ENCODE data around the gene FBXL5.
A peak's percentile ranks its signal among the peaks of the same experiment; 100 is the strongest.

The FBXL5 gene

DNA sequence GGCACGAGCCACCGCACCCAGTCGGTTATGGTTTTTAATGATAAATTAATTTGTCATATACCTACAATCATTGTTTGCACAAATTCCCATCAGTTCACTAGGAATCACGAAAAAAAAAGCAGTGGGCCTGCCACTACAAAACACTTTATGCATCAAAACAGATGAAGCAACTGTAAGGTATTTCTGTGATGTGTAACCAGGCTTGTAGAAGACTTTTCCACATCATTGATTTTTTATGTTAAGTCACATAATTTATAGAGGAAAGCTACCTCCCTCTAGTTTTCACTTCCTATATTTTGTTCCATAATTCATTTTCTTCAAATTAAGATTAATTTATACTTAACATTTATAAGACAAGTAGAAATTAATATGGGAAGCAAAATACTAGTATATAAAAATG lies 19.8 kb upstream of the FBXL5 start:
- no peaks in the 10 kb centered on the region for H3K9me3 ChIP-seq (ENCODE audit: control insufficient read depth, low read length)
- H2AFZ ChIP-seq (ENCODE audit: low read depth, low read length): no peak overlapping the region
- no peak overlapping the region for H3K9ac ChIP-seq (ENCODE audit: low read length)
- no peak overlapping the region for H3K4me2 ChIP-seq (ENCODE audit: low read length, poor library complexity, severe bottlenecking)
- no peak overlapping the region for H2AK5ac ChIP-seq (ENCODE audit: low read length, severe bottlenecking)
- no peak overlapping the region for H2BK12ac ChIP-seq (ENCODE audit: low read length in 2 of 2)
- no peak overlapping the region for H3K23ac ChIP-seq (ENCODE audit: low read length in 2 of 2)
- no peak overlapping the region for H3K4me3 ChIP-seq (ENCODE audit: insufficient read depth in 1 of 2, low read depth in 1 of 2, low read length in 2 of 2)
- no peaks in the 10 kb centered on the region for H3K4me1 ChIP-seq (ENCODE audit: control insufficient read depth, insufficient read depth, low read depth, low read length)
- H3K79me1 ChIP-seq (replicated peaks; ENCODE audit: low read length, poor library complexity, severe bottlenecking): peaks cover 4% of the 10 kb centered on the region
- DNase-seq: no peak
- H3K18ac ChIP-seq (ENCODE audit: low read depth in 1 of 2, low read length in 2 of 2): no peak overlapping the region
- WGBS: 100% methylated on average over 1 of the region's 4 CpGs
- no peak overlapping the region for H4K91ac ChIP-seq (ENCODE audit: low read length)
- no peak overlapping the region for H4K8ac ChIP-seq (ENCODE audit: low read length)
- H2BK120ac ChIP-seq (ENCODE audit: low read depth, low read length): no peak overlapping the region
- no peak overlapping the region for H2BK5ac ChIP-seq (ENCODE audit: low read depth, low read length, poor library complexity, severe bottlenecking)
- no peaks in the 10 kb centered on the region for H3K27me3 ChIP-seq (ENCODE audit: control insufficient read depth in 1 of 2, insufficient read depth in 1 of 2, low read length in 2 of 2)
- H3K14ac ChIP-seq (ENCODE audit: low read length in 2 of 2): no peak overlapping the region
- no peak overlapping the region for H3K27ac ChIP-seq (ENCODE audit: low read length, poor library complexity, severe bottlenecking)
- H3K4ac ChIP-seq (ENCODE audit: low read depth in 1 of 2, low read length in 2 of 2): no peak overlapping the region
- H2BK15ac ChIP-seq (ENCODE audit: low read depth, poor library complexity, severe bottlenecking): no peak overlapping the region
- peaks cover 0 to 4% of the 10 kb centered on the region in 2 experiments for H3K36me3 ChIP-seq (ENCODE audit: control insufficient read depth in 1 of 2, insufficient read depth in 2 of 2, low read depth in 1 of 2, low read length in 2 of 2)

DNA sequence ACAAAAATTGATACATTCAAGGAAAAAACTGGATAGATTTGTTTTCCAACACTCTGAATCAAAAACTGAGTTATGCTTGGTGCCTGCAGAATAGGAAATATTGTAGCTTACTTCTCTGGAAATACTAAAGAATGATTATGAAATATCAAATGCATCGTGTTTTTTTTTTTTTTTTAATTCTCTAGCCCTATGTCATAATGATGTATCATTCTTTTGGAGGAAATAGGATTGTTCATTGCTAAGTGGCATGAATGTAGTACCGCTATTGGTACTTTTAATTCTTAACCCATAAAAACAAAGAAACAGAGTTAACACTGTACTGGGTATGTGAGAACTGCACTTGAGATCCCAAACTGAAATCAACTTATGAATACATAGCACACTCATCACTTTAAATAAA lies 18.9 kb upstream of the FBXL5 start:
- Histone ChIP-seq H2AK5ac (ENCODE audit: low read length, severe bottlenecking) (no peak overlapping the region), H3K79me1 (replicated peaks; ENCODE audit: low read length, poor library complexity, severe bottlenecking) (peaks cover 4% of the 10 kb centered on the region), H3K4ac (ENCODE audit: low read depth in 1 of 2, low read length in 2 of 2) (no peak overlapping the region), H4K91ac (ENCODE audit: low read length) (no peak overlapping the region), H3K4me1 (ENCODE audit: control insufficient read depth, insufficient read depth, low read depth, low read length) (no peaks in the 10 kb centered on the region), H2AFZ (ENCODE audit: low read depth, low read length) (no peak overlapping the region), H3K9ac (ENCODE audit: low read length) (no peak overlapping the region), H2BK120ac (ENCODE audit: low read depth, low read length) (no peak overlapping the region), H3K27me3 (ENCODE audit: control insufficient read depth in 1 of 2, insufficient read depth in 1 of 2, low read length in 2 of 2) (no peaks in the 10 kb centered on the region), H4K8ac (ENCODE audit: low read length) (no peak overlapping the region), H3K23ac (ENCODE audit: low read length in 2 of 2) (no peak overlapping the region), H3K4me3 (ENCODE audit: insufficient read depth in 1 of 2, low read depth in 1 of 2, low read length in 2 of 2) (no peak overlapping the region), H3K36me3 (ENCODE audit: control insufficient read depth in 1 of 2, insufficient read depth in 2 of 2, low read depth in 1 of 2, low read length in 2 of 2) (peaks cover 0 to 4% of the 10 kb centered on the region in 2 experiments), H3K27ac (ENCODE audit: low read length, poor library complexity, severe bottlenecking) (no peak overlapping the region), H2BK5ac (ENCODE audit: low read depth, low read length, poor library complexity, severe bottlenecking) (no peak overlapping the region), H2BK15ac (ENCODE audit: low read depth, poor library complexity, severe bottlenecking) (no peak overlapping the region), H3K18ac (ENCODE audit: low read depth in 1 of 2, low read length in 2 of 2) (no peak overlapping the region), H3K14ac (ENCODE audit: low read length in 2 of 2) (no peak overlapping the region), H3K4me2 (ENCODE audit: low read length, poor library complexity, severe bottlenecking) (no peak overlapping the region), H3K9me3 (ENCODE audit: control insufficient read depth, low read length) (no peaks in the 10 kb centered on the region), H2BK12ac (ENCODE audit: low read length in 2 of 2) (no peak overlapping the region)
- WGBS: no CpG with 5 or more reads among the region's 2 CpGs
- DNase-seq: no peak

DNA sequence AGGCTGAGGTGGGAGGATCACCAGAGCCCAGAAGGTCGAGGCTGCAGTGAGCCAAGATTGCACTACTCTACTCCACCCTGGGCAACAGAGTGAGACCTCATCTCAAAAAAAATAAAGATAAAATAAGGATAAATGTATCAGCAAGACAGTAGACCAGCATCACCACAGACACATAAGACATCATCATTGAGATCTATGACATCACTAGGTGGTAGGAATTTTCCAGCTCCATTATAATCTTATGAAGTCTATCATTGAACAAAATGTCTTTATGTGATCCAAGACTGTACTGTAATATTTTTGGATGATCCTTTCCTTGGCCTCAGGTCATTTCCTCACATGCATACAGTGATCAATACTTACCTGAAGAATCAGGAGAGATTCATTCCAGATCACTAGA lies 18.2 kb upstream of the FBXL5 start:
- Histone ChIP-seq H4K91ac (ENCODE audit: low read length) (no peak overlapping the region), H2BK120ac (ENCODE audit: low read depth, low read length) (no peak overlapping the region), H3K4me3 (ENCODE audit: insufficient read depth in 1 of 2, low read depth in 1 of 2, low read length in 2 of 2) (no peak overlapping the region), H3K79me1 (replicated peaks; ENCODE audit: low read length, poor library complexity, severe bottlenecking) (peaks cover 4% of the 10 kb centered on the region), H3K27ac (ENCODE audit: low read length, poor library complexity, severe bottlenecking) (no peak overlapping the region), H4K8ac (ENCODE audit: low read length) (no peak overlapping the region), H3K23ac (ENCODE audit: low read length in 2 of 2) (no peak overlapping the region), H2AFZ (ENCODE audit: low read depth, low read length) (no peak overlapping the region), H3K14ac (ENCODE audit: low read length in 2 of 2) (no peak overlapping the region), H3K4ac (ENCODE audit: low read depth in 1 of 2, low read length in 2 of 2) (no peak overlapping the region), H3K9ac (ENCODE audit: low read length) (no peak overlapping the region), H3K4me2 (ENCODE audit: low read length, poor library complexity, severe bottlenecking) (no peak overlapping the region), H3K9me3 (ENCODE audit: control insufficient read depth, low read length) (no peaks in the 10 kb centered on the region), H3K4me1 (ENCODE audit: control insufficient read depth, insufficient read depth, low read depth, low read length) (no peaks in the 10 kb centered on the region), H3K27me3 (ENCODE audit: control insufficient read depth in 1 of 2, insufficient read depth in 1 of 2, low read length in 2 of 2) (no peaks in the 10 kb centered on the region), H3K18ac (ENCODE audit: low read depth in 1 of 2, low read length in 2 of 2) (no peak overlapping the region), H2AK5ac (ENCODE audit: low read length, severe bottlenecking) (no peak overlapping the region), H3K36me3 (ENCODE audit: control insufficient read depth in 1 of 2, insufficient read depth in 2 of 2, low read depth in 1 of 2, low read length in 2 of 2) (peaks cover 0 to 4% of the 10 kb centered on the region in 2 experiments), H2BK15ac (ENCODE audit: low read depth, poor library complexity, severe bottlenecking) (no peak overlapping the region), H2BK5ac (ENCODE audit: low read depth, low read length, poor library complexity, severe bottlenecking) (no peak overlapping the region), H2BK12ac (ENCODE audit: low read length in 2 of 2) (no peak overlapping the region)
- DNase-seq: no peak
- WGBS: no CpG with 5 or more reads among the region's 1 CpG

DNA sequence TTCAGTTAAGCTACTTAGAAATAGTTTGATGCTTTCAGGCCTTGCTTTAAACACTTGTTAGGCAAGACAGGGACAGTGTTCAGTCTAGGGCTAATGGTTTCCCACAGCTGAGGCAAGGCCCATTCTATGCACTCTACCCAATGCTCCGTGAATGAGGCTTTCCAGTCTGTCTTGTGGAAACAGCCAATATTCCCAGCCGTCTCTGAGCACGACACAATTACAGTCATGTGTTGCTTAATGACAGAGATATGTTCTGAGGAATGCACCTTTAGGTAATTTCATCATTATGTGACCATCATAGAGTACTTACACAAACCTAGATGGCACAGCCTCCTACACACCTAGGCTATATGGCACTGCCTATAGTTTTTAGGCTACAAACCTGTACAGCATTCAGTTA lies 16.9 kb upstream of the FBXL5 start:
- Histone ChIP-seq H3K9me3 (ENCODE audit: control insufficient read depth, low read length) (no peaks in the 10 kb centered on the region), H3K4me2 (ENCODE audit: low read length, poor library complexity, severe bottlenecking) (no peak overlapping the region), H3K4me1 (ENCODE audit: control insufficient read depth, insufficient read depth, low read depth, low read length) (no peaks in the 10 kb centered on the region), H2BK12ac (ENCODE audit: low read length in 2 of 2) (no peak overlapping the region), H3K9ac (ENCODE audit: low read length) (no peak overlapping the region), H2AFZ (ENCODE audit: low read depth, low read length) (no peak overlapping the region), H3K27me3 (ENCODE audit: control insufficient read depth in 1 of 2, insufficient read depth in 1 of 2, low read length in 2 of 2) (no peaks in the 10 kb centered on the region), H2AK5ac (ENCODE audit: low read length, severe bottlenecking) (no peak overlapping the region), H3K79me1 (replicated peaks; ENCODE audit: low read length, poor library complexity, severe bottlenecking) (peaks cover 4% of the 10 kb centered on the region), H2BK15ac (ENCODE audit: low read depth, poor library complexity, severe bottlenecking) (no peak overlapping the region), H3K4me3 (ENCODE audit: insufficient read depth in 1 of 2, low read depth in 1 of 2, low read length in 2 of 2) (no peak overlapping the region), H4K91ac (ENCODE audit: low read length) (no peak overlapping the region), H2BK120ac (ENCODE audit: low read depth, low read length) (no peak overlapping the region), H3K27ac (ENCODE audit: low read length, poor library complexity, severe bottlenecking) (no peak overlapping the region), H3K4ac (ENCODE audit: low read depth in 1 of 2, low read length in 2 of 2) (no peak overlapping the region), H4K8ac (ENCODE audit: low read length) (peak overlapping the region; percentile 54), H2BK5ac (ENCODE audit: low read depth, low read length, poor library complexity, severe bottlenecking) (no peak overlapping the region), H3K23ac (ENCODE audit: low read length in 2 of 2) (no peak overlapping the region), H3K14ac (ENCODE audit: low read length in 2 of 2) (no peak overlapping the region), H3K18ac (ENCODE audit: low read depth in 1 of 2, low read length in 2 of 2) (no peak overlapping the region), H3K36me3 (ENCODE audit: control insufficient read depth in 1 of 2, insufficient read depth in 2 of 2, low read depth in 1 of 2, low read length in 2 of 2) (peaks cover 0 to 8% of the 10 kb centered on the region in 2 experiments)
- WGBS: 97% methylated on average over 3 of the region's 3 CpGs
- no peak for DNase-seq

All from mesenchymal stem cell (in vitro differentiated cells and primary cell).